Measurements from ENCODE around the gene CAMTA1.

- TF ChIP-seq CTCF (optimal IDR thresholded peaks at IDR 0.05 in 1 of 3, IDR thresholded peaks at IDR 0.05 in 1 of 3, conservative IDR thresholded peaks at IDR 0.05 in 1 of 3; ENCODE audit: extremely low read depth in 1 of 3, insufficient read depth in 2 of 3, low read length in 3 of 3) (no peak), EZH2 (IDR thresholded peaks at IDR 0.05; ENCODE audit: low read length) (no peak)
These were observed 891.9 kb downstream of the CAMTA1 start for GRCh38 chr1:7677111-7677510.

Measured in keratinocyte (primary cell).